Measurements from ENCODE around the gene DNAH14.
"Not testable (repeated sequence)": the region's sequence is repeated elsewhere in the genome, so short reads cannot be mapped to it uniquely, and the experiment has no call there.

Gene DNAH14

DNA sequence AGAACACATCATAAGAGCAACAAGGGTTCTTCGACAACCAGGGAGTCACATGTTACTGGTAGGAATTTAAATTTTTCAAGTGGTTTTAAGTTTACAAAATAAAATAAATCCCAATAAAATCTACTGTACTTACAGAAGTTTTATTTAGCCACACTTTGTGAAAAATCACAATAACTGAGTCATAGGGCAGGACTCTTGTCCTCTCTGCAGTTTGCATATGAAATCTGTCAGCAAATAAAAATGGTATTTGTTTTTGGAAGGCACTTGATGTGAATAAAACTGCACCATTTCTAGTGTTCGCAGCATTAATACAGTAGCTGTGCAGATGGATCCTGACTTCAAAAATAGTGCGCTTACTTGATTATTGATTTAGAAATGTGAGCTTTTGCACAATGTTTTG, 348.0 kb downstream of the DNAH14 start:
- DNase-seq, result no peak

DNA sequence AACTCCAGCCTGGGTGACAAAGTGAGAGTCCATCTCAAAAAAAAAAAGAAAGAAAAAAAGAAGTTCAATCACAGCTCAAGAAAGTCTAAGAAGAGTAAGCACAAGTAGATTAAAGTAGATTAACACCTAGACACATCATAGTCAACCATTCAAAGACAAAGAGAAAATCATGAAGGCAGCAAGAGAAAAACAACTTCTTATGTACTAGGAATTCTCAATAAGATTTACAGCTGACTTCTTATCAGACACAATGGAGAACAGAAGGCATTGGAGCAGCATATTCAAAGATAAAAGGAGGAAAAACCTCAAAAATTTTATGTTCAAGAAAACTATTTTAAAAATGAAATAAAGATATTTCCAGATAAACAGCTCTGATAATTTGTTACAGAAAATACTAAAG, 351.1 kb downstream of the DNAH14 start:
- DNase-seq, result no peak

DNA sequence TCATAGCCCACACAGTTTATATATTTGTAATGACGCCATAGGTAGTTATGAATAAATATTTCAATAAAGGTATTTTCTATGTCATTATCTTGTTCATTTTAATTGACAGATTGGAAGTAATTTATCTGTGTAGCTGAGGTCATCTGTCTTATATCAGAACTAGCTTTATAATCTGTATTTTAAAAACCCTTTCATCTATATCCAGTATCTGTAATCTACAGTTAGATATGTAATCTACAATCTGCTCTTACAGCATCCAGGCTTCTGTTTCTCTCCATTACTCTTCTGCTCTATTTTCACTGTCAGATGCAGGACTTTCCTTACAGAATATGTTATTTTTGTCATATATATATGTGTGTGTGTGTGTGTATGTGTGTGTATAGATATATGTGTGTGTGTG, 360.8 kb downstream of the DNAH14 start:
- no peak for DNase-seq

DNA sequence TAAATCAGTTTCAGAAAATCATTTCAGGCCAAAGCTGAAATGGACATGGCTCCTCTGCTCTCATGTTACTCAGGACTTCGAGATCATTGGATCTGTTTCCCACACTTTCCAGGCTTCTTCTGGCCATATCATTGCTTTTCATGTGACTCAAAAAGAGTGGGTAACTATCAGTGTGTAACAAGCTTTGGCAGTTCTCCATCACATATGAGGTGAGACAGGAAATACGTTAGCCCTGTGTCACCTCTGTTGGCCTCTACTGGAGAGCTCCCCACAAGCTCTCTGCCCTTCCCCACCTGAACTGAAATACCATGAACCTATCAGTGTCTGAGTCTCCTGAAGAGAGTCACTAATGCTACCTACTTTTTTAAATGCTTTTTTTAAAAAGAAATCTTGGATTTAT, 370.1 kb downstream of the DNAH14 start:
- no peak for DNase-seq

DNA sequence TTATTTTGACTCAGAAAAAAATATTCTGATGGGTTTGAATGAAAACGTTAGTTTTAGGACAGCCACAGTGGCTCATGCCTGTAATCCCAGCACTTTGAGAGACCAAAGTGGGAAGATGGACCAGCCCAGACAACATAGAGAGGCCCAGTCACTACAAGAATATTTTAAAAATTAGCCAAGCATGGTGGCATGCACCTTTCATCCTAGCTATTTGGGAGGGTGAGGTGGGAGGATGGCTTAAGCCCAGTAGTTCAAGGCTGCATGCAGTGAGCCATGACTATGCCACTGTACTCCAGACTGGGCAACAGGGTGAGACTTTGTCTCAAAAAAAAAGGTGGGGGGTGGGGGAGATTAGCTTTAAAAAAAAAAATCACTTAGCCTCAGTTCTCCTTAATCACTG, 370.9 kb downstream of the DNAH14 start:
- no peak for DNase-seq

DNA sequence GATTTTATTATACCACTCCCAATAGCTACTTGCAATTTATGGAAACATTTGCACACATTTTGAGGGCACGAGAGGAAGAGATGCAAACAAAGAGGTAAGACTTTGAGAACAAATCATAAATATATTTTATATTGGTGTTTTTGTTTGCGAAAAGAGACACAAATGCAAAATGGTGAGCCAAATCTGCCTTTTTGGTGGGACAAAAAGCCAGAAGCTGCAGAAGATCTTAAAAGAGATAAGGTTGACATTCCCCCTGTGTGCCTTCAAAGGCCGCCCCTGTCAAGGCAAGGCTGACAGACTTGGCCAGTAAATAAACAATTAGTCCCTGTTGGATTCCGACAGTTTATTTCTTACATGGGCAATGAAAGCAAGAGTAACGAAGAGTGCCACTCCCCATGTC, 375.5 kb downstream of the DNAH14 start:
- no peak for DNase-seq

DNA sequence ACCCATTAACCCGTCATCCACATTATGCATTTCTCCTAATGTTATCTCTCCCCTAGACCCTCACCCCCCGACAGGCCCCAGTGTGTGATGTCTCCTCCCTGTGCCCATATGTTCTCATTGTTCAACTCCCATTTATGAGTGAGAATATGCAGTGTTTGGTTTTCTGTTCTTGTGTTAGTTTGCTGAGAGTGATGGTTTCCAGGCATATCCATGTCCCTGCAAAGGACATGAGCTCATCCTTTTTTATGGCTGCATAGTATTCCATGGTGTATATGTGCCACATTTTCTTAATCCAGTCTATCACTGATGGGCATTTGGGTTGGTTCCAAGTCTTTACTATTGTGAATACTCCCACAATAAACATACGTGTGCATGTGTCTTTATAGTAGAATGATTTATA, 381.1 kb downstream of the DNAH14 start:
- not testable (repeated sequence) for DNase-seq

DNA sequence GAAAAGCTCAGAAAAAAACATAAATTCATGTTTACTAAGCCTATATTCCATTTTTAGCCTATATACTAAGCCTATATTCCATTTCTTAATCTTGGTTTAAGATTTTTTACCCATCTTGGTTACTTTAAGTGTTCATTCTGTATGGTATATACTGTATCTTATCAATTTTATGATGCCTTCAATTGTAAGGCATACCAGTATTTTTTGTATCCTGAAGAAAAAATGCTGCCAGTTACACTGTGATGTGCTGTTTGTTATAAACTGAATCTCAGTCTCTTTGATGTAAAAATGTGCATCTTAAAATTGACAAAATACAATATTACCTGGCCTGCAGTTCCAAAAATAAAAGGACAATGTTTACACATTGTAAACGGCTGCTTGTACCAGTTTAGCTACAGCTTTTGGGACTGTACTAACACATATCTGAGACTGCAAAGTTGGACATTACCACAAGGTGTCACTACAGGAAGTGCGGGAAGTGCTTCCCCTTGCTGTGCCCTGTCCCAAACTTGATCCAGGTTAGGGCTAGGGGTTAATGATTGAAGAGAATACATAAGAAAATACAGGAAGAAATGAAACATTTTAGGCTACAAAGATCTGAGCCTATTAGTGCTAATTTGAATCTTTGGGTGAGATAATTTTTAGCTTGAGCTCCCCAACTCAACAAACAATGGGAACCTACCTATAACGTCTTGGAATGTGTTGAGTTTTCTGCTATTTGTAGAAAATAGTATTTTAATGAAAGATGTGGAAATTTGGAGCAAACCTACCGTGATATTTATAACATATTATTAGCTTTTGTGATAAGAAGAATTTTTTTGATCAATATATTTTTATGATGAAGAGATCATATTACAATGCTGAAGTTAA, 389.5 kb downstream of the DNAH14 start:
- DNase-seq, result no peak

DNA sequence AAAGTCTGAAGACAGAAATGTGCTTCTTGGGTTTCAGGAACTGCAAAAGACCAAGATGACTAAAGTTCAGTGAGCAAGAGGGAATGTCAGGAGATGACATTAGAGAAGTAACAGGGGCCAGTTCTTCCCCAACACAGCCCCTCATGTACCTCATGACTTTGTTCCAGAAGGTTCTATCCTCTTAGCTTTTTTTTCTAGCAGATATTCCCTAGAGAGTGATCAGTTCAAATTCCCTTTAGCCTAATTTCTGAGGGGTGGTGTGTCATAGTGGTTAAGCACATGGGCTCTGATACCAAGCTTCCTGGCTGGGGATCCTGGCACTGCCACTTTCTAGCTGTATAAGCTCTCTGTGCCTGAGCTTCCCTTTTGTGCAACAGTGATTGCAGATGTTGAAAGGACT, 390.4 kb downstream of the DNAH14 start:
- DNase-seq, result no peak

DNA sequence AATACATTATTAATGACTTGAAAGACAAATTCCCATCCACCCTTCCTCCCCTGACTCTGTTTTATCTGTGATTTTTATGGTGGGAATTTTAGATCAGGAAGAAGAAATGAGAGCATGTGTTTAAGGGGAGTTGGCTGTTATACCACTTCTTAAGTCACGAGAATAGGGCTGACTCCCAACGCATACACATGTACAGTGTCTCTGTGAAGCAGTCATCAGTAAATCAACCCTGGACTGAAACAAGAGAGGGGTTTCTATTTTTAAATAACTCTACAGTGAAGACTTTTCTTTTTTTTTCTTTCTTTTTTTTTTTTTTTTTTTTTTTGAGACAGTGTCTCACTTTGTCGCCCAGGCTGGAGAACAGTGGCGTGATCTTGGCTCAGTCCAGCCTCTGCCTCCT, 392.3 kb downstream of the DNAH14 start:
- DNase-seq, result no peak

DNA sequence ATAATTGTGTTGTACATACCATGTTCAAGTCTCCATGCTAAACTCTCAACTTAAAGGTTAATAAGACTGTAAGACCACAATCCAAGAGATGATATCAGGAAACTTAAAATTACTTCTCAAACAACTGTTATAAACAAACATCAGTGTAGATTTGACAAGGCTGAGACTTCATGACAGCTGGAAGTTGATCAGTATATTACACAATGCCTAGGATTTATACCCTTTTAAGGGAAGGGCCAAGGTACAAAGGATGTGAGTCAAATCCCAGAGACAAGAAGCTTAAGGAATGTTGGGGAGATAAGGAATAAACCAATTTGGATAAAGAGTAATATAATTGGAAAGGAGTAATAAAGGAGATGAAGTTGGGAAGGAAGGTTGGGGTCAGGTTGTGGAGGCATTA, 399.6 kb downstream of the DNAH14 start:
- DNase-seq, result no peak

DNA sequence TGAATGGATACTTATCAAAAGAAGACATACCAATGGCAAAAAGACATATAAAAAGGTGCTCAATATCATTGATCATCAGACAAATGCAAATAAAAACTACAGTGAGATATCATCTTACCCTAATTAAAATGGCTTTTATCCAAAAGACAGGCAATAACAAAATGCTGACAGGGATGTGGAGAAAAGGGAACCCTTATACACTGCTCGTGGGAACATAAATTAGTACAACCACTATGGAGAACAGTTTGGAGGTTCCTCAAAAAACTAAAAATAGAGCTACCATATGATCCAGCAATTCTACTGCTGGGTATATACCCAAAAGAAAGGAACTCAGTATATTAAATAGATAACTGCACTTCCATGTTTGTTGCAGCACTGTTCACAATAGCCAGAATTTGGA, 400.5 kb downstream of the DNAH14 start:
- DNase-seq, result not testable (repeated sequence)

DNA sequence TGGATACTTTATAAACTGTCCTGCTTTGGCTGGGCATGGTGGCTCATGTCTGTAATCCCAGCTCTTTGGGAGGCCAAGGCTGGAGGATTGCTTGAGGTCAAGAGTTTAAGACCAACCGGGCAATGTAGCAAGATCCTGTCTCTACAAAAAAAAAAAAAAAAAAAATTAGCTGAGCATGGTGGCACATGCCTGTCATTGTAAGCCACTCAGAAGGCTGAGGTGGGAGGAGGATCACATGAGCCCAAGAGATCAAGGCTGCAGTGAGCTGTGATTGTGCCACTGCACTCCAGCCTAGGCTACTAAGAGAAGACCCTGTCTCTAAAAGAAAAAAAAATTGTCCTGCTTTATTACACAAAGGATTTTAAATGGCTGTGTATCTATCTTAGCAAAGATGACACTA, 403.2 kb downstream of the DNAH14 start:
- DNase-seq, result no peak

DNA sequence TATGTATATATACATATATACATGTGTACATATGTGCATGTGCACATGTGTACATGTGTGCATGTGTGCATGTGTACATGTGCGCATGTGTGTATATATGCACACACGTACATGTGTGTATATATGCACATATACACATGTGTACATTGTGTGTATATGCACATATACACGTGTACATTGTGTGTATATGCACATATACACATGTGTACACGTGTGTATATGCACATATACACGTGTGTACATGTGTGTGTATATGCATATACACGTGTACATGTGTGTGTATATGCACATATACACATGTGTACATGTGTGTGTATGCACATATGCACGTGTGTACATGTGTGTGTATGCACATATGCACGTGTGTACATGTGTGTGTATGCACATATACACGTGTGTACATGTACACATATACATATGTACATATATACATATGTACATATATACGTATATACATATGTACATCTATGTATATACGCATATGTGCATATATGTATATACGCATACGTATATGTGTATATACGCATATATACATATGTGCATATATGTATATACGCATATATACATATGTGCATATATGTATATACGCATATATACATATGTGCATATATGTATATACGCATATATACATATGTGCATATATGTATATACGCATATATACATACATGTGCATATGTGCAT, 405.8 kb downstream of the DNAH14 start:
- DNase-seq, result not testable (repeated sequence)

DNA sequence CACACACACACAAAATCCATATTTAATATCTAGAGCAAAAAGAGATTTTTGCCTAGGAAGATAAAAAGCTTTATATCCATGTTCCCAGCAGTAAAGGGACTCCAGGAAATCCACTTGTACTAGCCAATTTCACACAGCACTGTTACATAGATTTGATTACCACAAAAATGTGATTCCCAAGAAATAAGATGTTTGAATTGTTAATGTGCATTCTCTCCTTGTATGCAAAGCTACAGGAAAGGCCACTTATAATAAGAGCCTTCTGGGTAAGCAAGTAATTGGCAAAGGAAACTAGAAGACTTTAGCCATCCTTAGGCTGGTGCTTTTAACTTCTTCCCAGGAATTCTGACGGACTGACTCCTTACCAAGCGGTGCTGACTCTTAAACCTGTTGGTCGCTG, 409.1 kb downstream of the DNAH14 start:
- no peak for DNase-seq

DNA sequence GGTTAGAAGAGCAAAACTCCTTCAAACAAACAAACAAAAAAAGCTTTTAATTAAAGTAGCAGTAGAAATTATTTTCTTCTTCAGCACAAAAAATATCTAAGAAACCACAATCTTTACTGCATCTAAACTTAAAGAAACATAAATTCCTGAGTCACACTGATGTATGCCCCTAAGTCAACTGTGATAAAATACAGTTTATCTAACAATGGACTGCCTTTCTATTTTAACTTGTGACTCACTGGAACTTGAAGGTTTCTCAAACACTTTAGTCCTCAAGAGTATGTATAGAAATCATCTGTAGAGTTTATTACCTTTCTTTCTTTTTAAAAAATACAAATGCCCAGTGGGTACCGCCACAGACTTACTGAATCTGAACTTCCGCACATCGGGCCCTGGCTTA, 412.2 kb downstream of the DNAH14 start:
- DNase-seq, result no peak

DNA sequence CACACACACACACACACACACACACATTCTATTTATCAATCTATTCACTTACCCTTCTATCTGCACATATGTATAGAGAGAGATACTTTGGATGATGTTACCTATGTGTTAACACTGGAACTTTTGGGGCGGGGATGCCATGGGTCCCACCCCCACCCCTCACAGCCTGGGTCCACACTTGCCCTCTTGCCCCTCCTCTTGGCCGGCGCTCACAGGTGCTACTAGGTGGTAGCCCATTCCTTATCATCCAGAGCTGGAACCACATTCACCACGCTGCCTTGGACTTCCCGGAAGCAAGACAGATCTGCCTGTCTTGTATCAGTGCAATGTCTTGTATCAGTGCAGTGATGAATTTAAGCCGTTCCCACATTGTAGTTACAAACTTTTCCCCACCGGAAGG, 413.2 kb downstream of the DNAH14 start:
- DNase-seq, result no peak

DNA sequence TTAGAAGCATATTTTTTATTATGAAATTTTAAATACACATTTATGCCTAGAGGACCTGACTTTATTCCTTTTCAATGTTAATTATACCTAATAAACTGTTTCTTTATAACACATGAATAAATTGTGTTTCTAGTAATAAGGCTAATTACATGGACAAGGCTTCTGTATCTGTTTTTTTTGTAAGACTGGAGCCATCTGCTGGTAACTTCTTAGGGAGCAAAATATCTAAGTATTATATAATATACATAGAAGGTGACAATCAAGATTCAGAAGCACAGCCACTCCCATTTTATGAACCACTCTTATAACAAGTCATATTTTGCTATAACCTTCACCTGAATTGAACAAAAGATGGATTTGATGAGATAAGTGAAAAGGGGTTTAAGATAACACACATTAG, 414.1 kb downstream of the DNAH14 start:
- DNase-seq, result no peak

DNA sequence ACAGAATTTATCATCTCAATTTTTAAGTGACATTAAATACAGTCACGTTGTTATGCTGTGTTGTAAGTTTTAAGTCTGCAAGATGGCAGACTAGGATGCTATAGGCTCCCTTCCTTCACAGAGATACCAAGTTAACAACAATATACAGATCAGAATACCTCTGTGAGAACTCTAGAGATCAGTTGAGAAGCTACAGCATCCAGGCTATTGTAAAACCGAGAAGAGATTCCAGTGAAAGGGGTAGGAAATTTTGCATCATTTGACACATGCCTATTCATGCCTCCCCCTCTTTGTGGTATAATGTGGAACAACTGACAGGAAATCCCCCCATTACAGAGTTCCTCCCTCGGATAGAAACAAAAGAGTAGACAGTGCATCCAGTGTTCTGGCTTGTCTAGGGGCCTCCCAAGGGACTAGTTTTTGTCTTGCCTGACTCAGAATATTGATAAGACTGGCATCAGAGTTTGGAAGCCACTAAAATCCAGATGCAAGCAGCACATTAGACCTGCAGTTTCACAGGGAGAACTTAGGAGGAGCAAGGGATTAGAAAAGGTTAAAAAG, 417.7 kb downstream of the DNAH14 start:
- DNase-seq, result no peak

DNA sequence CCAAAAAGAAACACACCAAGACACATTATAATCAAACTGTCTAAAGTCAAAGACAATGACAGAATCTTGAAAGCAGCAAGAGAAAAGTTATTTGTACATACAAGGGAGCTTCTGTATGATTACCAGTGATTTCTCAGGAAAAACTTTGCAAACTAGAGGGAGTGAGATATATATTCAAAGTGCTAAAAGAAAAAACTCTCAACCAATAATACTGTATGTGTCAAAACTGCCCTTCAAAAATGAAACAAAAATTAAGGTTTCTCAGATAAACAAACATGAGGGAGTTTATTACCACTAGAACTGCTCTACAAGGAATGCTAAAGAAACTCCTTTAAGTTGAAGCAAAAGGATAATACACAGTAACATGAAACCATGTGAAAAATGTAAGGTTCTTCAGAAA, 418.9 kb downstream of the DNAH14 start:
- DNase-seq, result no peak

DNA sequence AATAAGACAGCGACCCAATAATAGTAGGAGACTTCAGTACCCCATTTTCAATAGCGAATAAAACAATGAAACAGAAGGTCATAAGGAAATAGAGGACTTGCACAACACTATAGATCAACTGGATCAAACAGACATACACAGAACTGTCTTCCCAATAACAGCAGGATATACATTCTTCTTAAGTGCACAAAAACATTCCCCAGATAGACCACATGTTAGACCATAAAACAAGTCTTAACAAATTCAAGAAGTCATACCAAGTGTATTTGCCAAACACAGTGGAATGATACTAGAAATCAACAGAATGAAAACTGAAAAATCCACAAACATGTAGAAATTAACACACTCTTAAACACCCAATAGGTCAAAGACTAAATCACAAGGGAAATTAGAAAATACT, 420.4 kb downstream of the DNAH14 start:
- no peak for DNase-seq

DNA sequence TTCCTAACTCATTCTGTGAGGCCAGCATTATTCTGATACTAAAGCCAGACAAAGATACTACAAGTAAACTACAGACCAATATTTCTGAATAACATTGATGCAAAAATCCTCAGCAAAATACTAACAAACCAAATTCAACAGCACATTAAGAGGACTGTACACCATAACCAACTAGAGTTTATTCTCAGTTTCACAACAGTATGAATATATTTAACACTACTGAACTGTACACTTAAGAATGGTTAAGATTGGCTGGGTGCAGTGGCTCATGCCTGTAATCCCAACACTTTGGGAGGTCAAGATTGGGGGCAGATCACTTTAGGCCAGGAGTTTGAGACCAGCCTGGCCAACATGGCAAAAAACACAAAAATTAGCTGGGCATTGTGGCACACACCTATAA, 421.4 kb downstream of the DNAH14 start:
- DNase-seq, result no peak

DNA sequence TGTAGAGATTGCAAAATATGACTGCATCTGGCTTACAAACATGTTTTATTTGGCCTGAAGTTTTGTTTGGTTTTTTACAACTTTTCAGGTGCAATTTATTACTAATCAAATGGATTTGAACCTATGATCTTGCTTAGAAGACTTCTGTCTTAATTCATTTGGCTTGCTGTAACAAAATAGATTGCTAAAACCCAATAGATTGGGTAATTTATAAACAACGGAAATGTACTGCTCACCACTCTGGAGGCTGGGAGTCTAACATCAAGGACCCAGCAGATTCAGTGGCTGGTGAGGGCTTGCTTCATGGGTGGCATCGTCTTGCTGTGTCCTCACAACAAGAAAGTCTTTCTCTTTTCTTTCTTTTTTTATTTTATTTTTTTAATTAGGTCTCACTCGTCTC, 425.4 kb downstream of the DNAH14 start:
- DNase-seq, result no peak

DNA sequence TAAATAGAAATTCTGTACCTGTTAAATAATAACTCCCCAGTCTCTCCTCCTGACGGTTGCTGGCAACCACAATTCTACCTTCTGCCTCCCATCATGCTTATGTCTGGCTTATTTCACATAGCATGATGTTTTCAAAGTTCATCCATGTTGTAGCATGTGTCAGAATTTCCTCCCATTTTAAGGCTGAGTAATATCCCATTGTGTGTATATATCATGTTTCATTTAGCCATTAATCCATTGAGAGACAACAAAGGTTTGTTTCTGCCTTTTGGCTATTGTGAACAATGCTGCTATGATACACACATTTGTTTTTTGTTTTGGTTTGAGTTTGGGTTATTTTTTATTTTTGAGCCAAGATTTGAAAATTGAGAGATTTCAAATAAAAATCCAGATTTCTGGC, 426.4 kb downstream of the DNAH14 start:
- no peak for DNase-seq
